GM20431 (cell line): ENCODE measurements around the gene MDGA2.

Experiments used
- in situ Hi-C: fragments of 300-500 bp; cut with MseI, MboI; formaldehyde crosslinking; loops from one replicate; pipeline ENCODE4 v1.15.0; 2020; ENCODE audit warnings: low sequenced_read_pairs; ENCODE audit not compliant: unreplicated experiment

The MDGA2 gene

DNA sequence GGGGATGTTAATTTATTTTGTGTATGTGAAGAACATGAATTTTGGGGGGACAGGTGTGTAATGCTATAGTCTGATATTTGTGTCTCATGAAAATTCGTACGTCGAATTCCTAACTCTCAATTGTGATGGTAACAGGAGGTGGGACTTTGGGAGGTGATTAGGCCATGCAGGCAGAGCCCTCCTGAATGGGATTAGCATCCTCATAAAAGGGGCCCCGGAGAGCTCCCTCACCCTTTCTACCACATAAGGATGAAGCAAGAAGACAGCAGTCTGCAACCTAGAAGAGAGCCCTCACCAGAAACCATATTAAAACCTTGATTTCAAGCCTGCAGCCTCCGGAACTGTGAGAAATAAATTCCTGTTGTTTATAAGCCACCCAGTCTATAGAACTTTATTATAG is 165.4 kb downstream of the MDGA2 start:
- in situ Hi-C loops: no loop called here

- in situ Hi-C loops: no loop called here
Measured at GRCh38 chr14:47507861-47508260, 167.5 kb downstream of the MDGA2 start.

DNA sequence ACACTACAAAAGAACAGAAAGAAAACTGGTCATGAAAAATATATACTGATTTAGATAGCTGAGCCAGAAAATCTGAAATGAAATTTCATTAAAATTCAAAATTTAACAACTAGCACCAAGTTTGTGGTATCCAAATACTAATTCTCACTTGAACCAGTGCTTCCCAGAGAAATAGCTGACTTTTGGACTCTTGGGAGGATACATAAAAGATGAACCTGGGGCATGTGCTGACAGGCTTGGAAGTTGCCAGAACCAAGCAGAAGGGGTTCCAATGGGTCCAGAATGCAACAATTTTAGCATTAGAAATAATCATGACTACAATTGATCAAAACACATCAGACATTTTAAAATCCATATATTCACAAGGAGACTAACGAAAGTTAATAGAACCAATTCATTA is 175.0 kb downstream of the MDGA2 start:
- in situ Hi-C loops: no loop called here

GRCh38 chr14:47490766-47491165 is 184.6 kb downstream of the MDGA2 start:
- in situ Hi-C loops: no loop called here

- in situ Hi-C loops: no loop called here
Measured at GRCh38 chr14:47490353-47490752, 185.1 kb downstream of the MDGA2 start.

GRCh38 chr14:47485421-47485820 is 190.0 kb downstream of the MDGA2 start:
- in situ Hi-C loops: no loop called here

DNA sequence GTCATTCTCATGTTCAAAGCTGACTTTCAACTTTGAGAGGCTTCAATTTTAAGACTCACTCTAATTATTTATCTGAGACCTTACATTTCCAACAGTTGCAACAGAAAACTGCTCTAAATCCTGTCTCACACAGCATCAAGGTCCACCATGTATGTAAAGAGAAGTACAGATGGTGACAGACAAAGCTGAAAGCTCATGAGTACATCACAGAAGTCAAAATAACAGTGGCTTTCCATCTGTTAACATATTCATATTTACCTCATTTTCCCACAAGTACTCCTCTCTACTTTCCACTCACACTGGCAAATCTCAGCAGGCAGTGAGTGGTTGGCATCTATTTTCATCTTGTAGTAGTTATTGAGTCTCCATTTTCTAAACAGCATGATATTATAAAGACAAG is 192.0 kb downstream of the MDGA2 start:
- in situ Hi-C loops: no loop called here

DNA sequence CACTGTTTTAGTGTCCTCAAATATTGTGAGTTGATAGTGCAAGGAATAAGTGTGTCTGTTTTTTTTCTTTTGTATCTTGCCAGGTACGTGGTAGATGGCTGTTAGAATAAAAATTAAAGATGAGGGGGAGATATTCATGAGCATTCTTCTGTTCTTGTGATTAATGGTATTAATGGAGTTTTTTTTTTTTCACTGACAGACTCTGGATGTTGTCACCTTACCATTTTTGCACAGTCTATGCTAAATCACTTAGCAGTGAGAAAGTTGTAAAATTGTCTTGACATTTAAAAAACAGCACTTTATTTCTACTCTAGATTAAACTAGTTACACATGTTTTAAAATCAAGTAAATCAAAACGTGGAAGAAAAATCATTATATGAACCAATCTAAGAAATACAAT is 204.3 kb downstream of the MDGA2 start:
- in situ Hi-C loops: no loop called here

DNA sequence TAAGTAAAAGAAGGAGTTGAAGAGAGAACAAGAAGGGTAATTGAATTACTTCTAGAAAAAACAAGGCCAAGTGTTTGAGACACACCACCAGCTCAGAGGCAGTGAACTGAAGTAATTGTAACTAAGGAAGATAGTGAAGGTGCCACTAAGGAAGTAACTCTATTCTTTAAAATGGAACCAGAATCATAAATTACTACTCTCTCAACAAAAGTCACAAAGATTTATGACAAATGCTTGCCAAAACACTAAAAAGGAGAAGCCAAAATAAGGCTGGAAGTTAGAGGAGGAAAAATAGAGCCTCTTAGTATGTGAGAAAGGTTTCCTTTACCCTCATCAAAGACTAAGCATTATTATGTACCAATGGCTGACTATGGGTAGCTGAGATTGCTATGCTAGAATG is 208.5 kb downstream of the MDGA2 start:
- in situ Hi-C loops: no loop called here

DNA sequence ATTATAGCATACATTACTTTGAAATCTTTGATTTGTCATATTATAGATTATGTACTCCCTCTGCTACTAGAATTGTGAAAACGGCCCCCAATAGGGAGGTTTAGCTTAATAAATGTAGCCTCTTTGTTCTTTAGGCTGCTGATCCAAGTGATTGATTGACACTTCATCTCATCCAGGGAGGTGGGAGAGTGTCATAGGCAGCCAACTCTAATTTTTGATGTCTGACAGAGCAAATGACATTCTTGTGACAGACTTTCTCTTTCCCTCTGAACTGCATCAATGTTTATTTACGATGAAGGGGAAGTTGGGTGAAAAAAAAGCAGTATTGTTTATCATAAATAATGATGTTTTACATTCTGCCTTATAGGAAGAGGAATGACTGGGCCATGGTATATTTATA is 221.4 kb downstream of the MDGA2 start:
- in situ Hi-C loops: no loop called here

DNA sequence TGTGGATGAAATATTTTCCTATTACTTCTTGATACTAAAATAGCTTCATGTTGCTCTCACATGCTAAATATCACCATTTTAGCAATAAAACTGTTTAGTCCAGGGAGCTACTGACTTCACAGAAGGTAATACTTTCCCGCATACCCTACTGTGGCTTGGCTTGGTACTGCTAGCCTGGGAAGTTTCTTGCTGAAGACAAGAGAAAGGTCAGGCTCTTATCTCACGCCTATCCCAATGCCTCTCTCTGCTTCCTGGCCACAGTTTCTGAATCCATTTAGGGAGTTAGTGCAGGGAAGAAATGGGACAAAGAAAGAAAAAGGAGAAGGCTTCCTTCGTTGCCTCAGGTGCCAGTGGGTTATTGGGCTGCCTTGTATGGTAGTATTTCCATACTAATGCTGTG is 228.3 kb downstream of the MDGA2 start:
- in situ Hi-C loops: no loop called here

DNA sequence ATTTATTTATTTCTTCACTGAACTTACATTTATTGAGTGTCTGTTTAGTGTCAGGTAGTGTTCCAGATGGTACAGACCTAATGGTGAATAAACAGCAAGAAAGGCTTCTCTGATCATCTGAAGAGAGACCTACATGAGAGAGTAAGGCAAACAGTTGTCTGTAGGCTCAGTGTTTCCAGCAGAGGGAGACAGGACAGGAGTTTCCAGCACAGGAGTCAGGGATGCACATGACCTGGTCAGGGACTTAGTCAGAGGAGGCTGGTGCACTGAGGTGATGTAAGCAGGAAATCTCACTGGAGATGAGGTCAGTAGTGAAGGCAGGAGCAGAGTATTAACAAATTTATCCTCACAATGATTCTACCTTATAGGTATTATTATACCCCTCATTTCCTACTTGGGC is 233.2 kb downstream of the MDGA2 start:
- in situ Hi-C loops: no loop called here

DNA sequence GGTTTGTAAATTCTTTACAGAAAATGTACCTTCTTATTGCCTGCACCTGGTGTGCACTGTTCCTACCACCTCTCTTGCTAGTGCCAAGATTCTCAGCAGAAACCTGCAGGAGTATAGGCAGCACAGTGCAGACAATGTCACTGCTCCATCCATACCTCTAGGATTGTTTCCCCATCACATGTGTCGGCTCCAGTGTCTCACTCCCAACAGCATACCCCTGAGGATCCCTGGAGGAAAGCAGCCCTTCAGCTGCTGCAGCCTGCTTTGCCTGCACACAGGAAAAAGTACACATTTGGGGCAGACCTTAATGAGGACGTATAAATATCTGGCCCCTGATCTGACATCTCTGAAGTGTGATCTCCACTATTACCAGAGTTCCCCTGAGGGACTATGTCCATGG is 235.5 kb downstream of the MDGA2 start:
- in situ Hi-C loops: no loop called here

DNA sequence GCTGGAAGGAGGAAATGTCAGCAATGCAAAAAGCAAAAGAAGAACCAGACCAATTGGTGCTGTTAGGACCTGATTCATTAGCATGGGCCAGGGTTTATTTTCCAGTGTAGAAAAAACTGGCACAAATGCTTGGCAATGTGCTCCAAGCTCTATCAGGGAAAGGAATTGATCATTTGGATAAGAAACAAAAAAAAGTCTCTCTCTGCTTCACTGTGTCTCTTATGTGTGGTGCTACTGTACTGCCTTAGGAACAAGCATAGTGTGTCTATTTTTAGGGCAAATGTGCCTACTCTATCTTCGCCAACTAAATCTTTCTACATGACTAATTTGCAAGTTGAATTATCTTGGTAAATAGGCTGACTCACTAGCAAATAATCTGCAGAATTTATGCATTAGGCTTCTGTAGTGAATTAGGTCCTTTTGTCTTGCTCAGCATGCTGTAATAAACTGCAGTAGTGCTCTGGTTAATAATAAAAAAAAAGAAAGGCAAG is 236.7 kb downstream of the MDGA2 start:
- in situ Hi-C loops: no loop called here

DNA sequence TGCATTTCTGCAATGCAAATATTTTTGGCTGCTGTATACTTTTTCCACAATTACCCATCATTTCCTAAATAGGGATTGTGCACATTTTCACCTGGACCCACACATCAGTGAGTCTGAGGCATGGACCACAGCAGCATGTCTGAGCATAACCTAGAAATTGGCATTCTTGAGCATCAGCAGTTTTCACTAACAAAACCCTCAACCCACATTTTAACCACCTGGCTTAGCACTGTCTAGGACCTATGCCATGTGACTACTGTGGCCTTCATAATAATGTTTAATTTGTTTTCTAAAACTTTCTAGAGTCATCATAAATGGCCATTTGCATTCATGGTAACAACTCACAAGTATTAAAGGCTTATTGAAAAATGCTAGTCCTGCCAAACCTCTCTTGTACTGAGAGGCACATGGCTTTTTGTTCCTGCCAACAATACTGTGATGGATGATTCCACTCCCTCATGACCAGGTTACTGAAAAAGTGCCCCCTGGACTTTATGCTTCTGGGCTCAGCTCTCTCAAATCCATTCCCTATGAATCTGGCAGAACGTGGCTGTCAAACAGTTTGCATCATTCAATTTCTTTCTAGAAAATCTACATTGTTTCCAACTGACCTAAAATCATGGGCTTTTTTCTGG is 240.0 kb downstream of the MDGA2 start:
- in situ Hi-C loops: no loop called here

- in situ Hi-C loops: no loop called here
Measured at GRCh38 chr14:47427629-47428028, 247.8 kb downstream of the MDGA2 start.

DNA sequence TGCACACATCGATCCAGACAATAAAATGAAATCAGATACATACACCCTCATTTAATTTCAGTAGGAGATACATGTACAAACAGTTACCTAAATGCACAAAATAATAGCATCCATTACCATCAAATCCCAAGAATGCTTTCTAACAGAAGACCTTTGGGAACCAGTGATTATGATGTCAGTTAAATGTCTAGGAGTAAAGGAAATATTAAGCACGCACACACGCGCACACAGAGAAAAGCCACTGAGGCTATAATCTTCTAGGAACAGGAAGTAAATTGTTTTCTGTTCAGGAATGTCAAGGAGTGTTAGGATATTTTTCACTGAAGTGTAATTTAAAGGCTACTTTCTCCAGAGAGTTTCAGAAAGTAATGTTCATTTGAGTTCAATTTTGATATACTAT is 250.1 kb downstream of the MDGA2 start:
- in situ Hi-C loops: no loop called here

DNA sequence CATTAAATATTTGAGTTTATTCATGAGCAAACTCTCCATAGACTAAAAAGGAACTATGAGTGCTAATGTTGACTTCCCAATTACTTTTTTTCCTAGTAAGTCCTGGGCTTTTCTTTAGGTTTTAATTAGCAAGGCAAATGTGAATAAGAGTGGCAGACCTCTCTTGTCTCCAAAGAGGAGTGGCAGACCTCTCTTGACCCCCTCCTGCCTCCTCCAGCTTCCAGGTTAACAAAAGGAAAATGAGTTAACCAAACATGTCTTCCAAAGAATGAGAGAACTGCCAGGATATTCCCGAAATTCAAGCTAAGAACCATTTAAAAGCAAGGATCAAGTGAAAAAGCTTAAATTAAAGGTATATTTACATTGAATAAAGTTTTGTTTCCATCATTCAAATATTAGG is 253.2 kb downstream of the MDGA2 start:
- in situ Hi-C loops: no loop called here

DNA sequence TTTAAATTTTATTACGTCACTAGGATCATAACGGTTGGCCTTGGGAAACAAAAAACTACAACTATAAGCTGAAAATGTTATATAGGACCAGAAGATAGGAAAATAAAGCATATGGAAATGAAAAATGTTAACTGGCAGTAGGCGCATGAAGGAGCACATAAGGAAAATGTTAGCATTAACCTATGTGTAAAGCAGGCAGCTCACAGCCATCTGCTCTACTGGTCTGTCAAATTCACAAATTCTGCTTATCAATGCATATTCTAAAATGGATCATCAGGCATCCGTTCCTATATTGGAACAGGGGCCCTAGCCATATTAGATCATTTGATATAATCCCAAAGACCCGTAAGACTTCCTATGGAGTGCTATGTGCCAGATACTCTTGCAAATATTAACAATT is 263.9 kb downstream of the MDGA2 start:
- in situ Hi-C loops: no loop called here

DNA sequence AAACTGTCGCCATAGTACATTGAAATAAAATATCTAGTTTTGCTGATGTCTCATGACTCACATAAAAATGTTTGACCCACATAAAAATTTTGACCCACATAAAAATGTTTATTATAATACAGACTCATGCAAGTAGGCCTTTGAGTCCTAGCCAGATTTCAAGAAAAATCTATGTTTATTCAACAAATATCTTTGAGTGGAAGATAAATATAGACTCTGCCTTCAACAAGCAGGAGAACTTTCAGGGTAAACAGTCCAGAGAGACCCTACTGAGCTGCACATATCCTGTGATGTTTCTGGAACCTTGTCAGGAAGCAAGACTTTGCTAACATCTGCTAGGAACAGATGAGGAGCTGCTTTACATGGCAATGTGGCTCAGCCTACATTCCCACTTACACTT is 283.1 kb downstream of the MDGA2 start:
- in situ Hi-C loops: no loop called here

DNA sequence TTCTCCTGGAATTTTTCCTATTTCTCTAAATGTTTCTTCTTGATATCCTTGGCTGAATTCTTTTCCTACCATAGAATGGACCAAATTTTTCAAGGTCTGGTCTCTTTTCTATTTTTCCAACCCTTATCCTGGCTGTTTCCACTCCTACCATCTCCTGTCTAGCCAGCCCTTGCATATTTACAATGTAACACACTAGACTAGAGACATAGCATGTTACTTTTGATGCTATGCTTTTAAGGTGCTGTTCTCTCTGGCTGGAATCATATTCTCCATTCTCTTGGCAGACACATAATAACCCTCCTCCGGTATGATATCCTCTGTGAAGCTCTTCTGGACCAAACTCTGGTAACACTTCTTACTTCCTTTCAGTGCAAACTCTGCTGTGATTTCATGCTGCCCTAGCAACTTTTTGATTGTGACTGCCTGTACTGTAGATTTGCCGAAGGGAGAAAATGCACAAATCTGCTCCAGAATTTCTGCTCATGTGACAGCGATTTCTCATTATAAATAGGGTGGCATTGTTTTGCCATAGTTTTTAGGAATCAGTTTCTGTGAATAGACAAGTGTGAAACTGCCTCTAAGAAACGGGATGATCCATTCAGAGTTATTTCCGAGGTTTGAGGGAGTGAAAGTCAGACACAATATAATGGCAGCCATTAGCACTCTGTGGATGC is 284.4 kb downstream of the MDGA2 start:
- in situ Hi-C loops: no loop called here

GRCh38 chr14:47389535-47389934 is 285.9 kb downstream of the MDGA2 start:
- in situ Hi-C loops: no loop called here
